ENCODE results near the gene TJP1.

GRCh38 chr15:29669823-29670222 is 152.4 kb downstream of the TJP1 start:
- TF ChIP-seq POLR2A (IDR thresholded peaks at IDR 0.05; ENCODE audit: low read depth, low read length) = no peak
- no peak for TF ChIP-seq POLR2AphosphoS5 (IDR thresholded peaks at IDR 0.05; ENCODE audit: low read depth, low read length)
- TF ChIP-seq SPI1 (IDR thresholded peaks at IDR 0.05; ENCODE audit: low read depth, low read length) = no peak
- TF ChIP-seq PAX5 (IDR thresholded peaks at IDR 0.05; ENCODE audit: insufficient read depth, low read length, severe bottlenecking) = no peak
- no peak for TF ChIP-seq TAF1 (IDR thresholded peaks at IDR 0.05; ENCODE audit: low read depth, low read length)
